Nucleus accumbens (tissue), 56 donors: Measurements from ENCODE around the gene TMBIM4.

ENCODE experiments used
- DNase-seq, 56 donors: peaks; one replicate each; lab custom pipeline; 2025; lab: John Stamatoyannopoulos, UW

The TMBIM4 gene

GRCh38 chr12:66107451-66107915 lies 62.3 kb downstream of the TMBIM4 start:
- peak in 24 of 56 donors; percentile 0 to 42 (median 14) for DNase-seq

GRCh38 chr12:66103016-66103913 lies 66.5 kb downstream of the TMBIM4 start:
- DNase-seq = no peak

- DNase-seq = no peak
Observed at GRCh38 chr12:66092559-66093269, 77.1 kb downstream of the TMBIM4 start.

- DNase-seq = no peak
Observed at GRCh38 chr12:66090157-66090556, 79.6 kb downstream of the TMBIM4 start.

GRCh38 chr12:66087365-66087943 lies 82.3 kb downstream of the TMBIM4 start:
- peak in 35 of 56 donors; percentile 0 to 80 (median 25) for DNase-seq

- DNase-seq = no peak
Observed at GRCh38 chr12:66085998-66086397, 83.8 kb downstream of the TMBIM4 start.
